ENCODE measurements around the gene NFKBIE.

The NFKBIE gene

GRCh38 chr6:44278315-44278714 is 13.0 kb upstream of the NFKBIE start:
- H3K4me1 ChIP-seq (ENCODE audit: insufficient read depth, low read length, severe bottlenecking): no peaks in the 10 kb centered on the region
- no peaks in the 10 kb centered on the region for H3K9me2 ChIP-seq (ENCODE audit: low read depth, low read length)
- H3K4me3 ChIP-seq (ENCODE audit: low read depth, low read length, poor library complexity, severe bottlenecking): no peak overlapping the region
- no peak overlapping the region for H3K9ac ChIP-seq (ENCODE audit: low read length)
- no peaks in the 10 kb centered on the region for H4K20me1 ChIP-seq (ENCODE audit: insufficient read depth, low read length)
- TF ChIP-seq CTCF (IDR thresholded peaks at IDR 0.05; ENCODE audit: low read length) (no peak), EZH2 (IDR thresholded peaks at IDR 0.05; ENCODE audit: borderline replicate concordance, low read length) (no peak)
- H3K36me3 ChIP-seq (ENCODE audit: insufficient read depth, low read length): no peaks in the 10 kb centered on the region
- no peak overlapping the region for H2AFZ ChIP-seq (ENCODE audit: low read length)
- H3K27ac ChIP-seq (ENCODE audit: low read depth, low read length, poor library complexity, severe bottlenecking): no peak overlapping the region
- no peaks in the 10 kb centered on the region for H3K9me3 ChIP-seq (ENCODE audit: low read length)
- no peaks in the 10 kb centered on the region for H3K27me3 ChIP-seq (ENCODE audit: insufficient read depth, low read length)
- no peak overlapping the region for H3K4me2 ChIP-seq (ENCODE audit: low read length)
- H3F3A ChIP-seq (ENCODE audit: insufficient read depth, low read length): no peaks in the 10 kb centered on the region
- H3K79me2 ChIP-seq (ENCODE audit: insufficient read depth, low read length): no peaks in the 10 kb centered on the region

GRCh38 chr6:44277763-44278162 is 12.4 kb upstream of the NFKBIE start:
- no peak for TF ChIP-seq EZH2 (IDR thresholded peaks at IDR 0.05; ENCODE audit: borderline replicate concordance, low read length)
- no peak for TF ChIP-seq CTCF (IDR thresholded peaks at IDR 0.05; ENCODE audit: low read length)
- no peaks in the 10 kb centered on the region for H3K9me3 ChIP-seq (ENCODE audit: low read length)
- no peaks in the 10 kb centered on the region; the same call in 1 of the 2 replicates for H3K27me3 ChIP-seq (ENCODE audit: insufficient read depth, low read length)
- H3K4me1 ChIP-seq (ENCODE audit: insufficient read depth, low read length, severe bottlenecking): no peaks in the 10 kb centered on the region
- H3K36me3 ChIP-seq (ENCODE audit: insufficient read depth, low read length): no peaks in the 10 kb centered on the region
- no peak overlapping the region for H3K4me3 ChIP-seq (ENCODE audit: low read depth, low read length, poor library complexity, severe bottlenecking)
- H3K4me2 ChIP-seq (ENCODE audit: low read length): no peak overlapping the region
- no peaks in the 10 kb centered on the region for H3K9me2 ChIP-seq (ENCODE audit: low read depth, low read length)
- no peaks in the 10 kb centered on the region for H3F3A ChIP-seq (ENCODE audit: insufficient read depth, low read length)
- no peaks in the 10 kb centered on the region for H4K20me1 ChIP-seq (ENCODE audit: insufficient read depth, low read length)
- no peak overlapping the region for H3K27ac ChIP-seq (ENCODE audit: low read depth, low read length, poor library complexity, severe bottlenecking)
- no peak overlapping the region for H2AFZ ChIP-seq (ENCODE audit: low read length)
- no peak overlapping the region for H3K9ac ChIP-seq (ENCODE audit: low read length)
- H3K79me2 ChIP-seq (ENCODE audit: insufficient read depth, low read length): no peaks in the 10 kb centered on the region

GRCh38 chr6:44276667-44277640 is 11.6 kb upstream of the NFKBIE start:
- Histone ChIP-seq H3K36me3 (ENCODE audit: insufficient read depth, low read length) (no peaks in the 10 kb centered on the region), H4K20me1 (ENCODE audit: insufficient read depth, low read length) (no peaks in the 10 kb centered on the region), H3K27me3 (ENCODE audit: insufficient read depth, low read length) (no peaks in the 10 kb centered on the region; the same call in 1 of the 2 replicates), H3K9me3 (ENCODE audit: low read length) (no peaks in the 10 kb centered on the region), H3K4me1 (ENCODE audit: insufficient read depth, low read length, severe bottlenecking) (no peaks in the 10 kb centered on the region), H3K4me2 (ENCODE audit: low read length) (no peak overlapping the region), H3K9ac (ENCODE audit: low read length) (no peak overlapping the region), H3K9me2 (ENCODE audit: low read depth, low read length) (no peaks in the 10 kb centered on the region), H2AFZ (ENCODE audit: low read length) (no peak overlapping the region), H3K79me2 (ENCODE audit: insufficient read depth, low read length) (no peaks in the 10 kb centered on the region), H3K4me3 (ENCODE audit: low read depth, low read length, poor library complexity, severe bottlenecking) (no peak overlapping the region), H3K27ac (ENCODE audit: low read depth, low read length, poor library complexity, severe bottlenecking) (no peak overlapping the region), H3F3A (ENCODE audit: insufficient read depth, low read length) (no peaks in the 10 kb centered on the region)
- TF ChIP-seq CTCF (IDR thresholded peaks at IDR 0.05; ENCODE audit: low read length): no peak
- no peak for TF ChIP-seq EZH2 (IDR thresholded peaks at IDR 0.05; ENCODE audit: borderline replicate concordance, low read length)

Data from OCI-LY1 (cell line).